Aorta (tissue), 5 donors: Measurements from ENCODE around the gene PEAK1. TPM values are rescaled to one million over a fixed set of nuclear protein-coding genes. Genes with fewer than 3 reads are reported as not detected.
A peak's percentile ranks its signal among the peaks of the same experiment; 100 is the strongest.

Experiments used
- ATAC-seq: fragments of 200-7000 bp; cut with Tn5 transposase; one replicate; pipeline ENCODE4 v1.9.1; 2022; ENCODE audit warnings: moderate library complexity; ENCODE audit not compliant: low FRiP score
- DNase-seq, 2 donors: peaks; one replicate each; pipeline ENCODE4 v3.0.0-alpha.2; 2020
- H3K27ac ChIP-seq, 2 donors: one replicate each; pipeline ENCODE4 v1.5.1; 2013; ENCODE audit warnings: low read length in 2 of 2, mild to moderate bottlenecking in 2 of 2, moderate library complexity in 2 of 2, control low read depth in 1 of 2, inconsistent platforms in 1 of 2, low read depth in 1 of 2
- H3K27me3 ChIP-seq, 2 donors: one replicate each; pipeline ENCODE4 v1.6.1; 2013; ENCODE audit warnings: control low read depth in 1 of 2, low read length in 1 of 2, mild to moderate bottlenecking in 1 of 2, moderate library complexity in 1 of 2; ENCODE audit not compliant: insufficient read depth in 2 of 2, control insufficient read depth in 1 of 2
- H3K36me3 ChIP-seq, 2 donors: one replicate each; pipeline ENCODE4 v1.6.1; 2013; ENCODE audit warnings: control low read depth in 1 of 2, low read length in 1 of 2, mild to moderate bottlenecking in 1 of 2; ENCODE audit not compliant: insufficient read depth in 2 of 2, control insufficient read depth in 1 of 2
- H3K4me1 ChIP-seq, 2 donors: one replicate each; pipeline ENCODE4 v1.6.1; 2013; ENCODE audit warnings: low read length in 2 of 2, control low read depth in 1 of 2, mild to moderate bottlenecking in 1 of 2, moderate library complexity in 1 of 2; ENCODE audit not compliant: insufficient read depth in 2 of 2, control insufficient read depth in 1 of 2
- H3K4me3 ChIP-seq, 2 donors: one replicate each; pipeline ENCODE4 v1.5.1; 2013; ENCODE audit warnings: low read length in 2 of 2, control low read depth in 1 of 2, mild to moderate bottlenecking in 1 of 2
- H3K9me3 ChIP-seq: one replicate; pipeline ENCODE4 v1.6.1; 2013; ENCODE audit warnings: mild to moderate bottlenecking, low read length; ENCODE audit not compliant: control insufficient read depth
- WGBS, 2 donors: extraction: QIAGEN DNeasy Blood & Tissue Kit; methylation state at CpG; one replicate each; pipeline ENCODE4 v1.1.7; 2013; 5-methylcytosine and 5-hydroxymethylcytosine counted together
- intact Hi-C, 2 donors: fragments of 100-400 bp; cut with DNase I; formaldehyde crosslinking; loops; one replicate each; pipeline versions ENCODE4 v1.14.2 to v1.15.0; 2022
- polyA plus RNA-seq, 2 donors: library from polyadenylated mRNA; stranded (reverse); fragments of 200-250 nt; gene quantifications; one replicate each; pipeline ENCODE4 v1.2.3, GENCODE V29; 2013
- total RNA-seq, 2 donors: library from RNA; stranded (reverse); fragmentation: NEBNext Ultra II Directional; extraction: Animal tissue kit (Norgen Biotek cat#: 25700); gene quantifications; one replicate each; pipeline ENCODE4 v1.2.1, GENCODE V29; 2021
- donor health status: healthy with polysubstance abuse.
- donor health status: Bipolar disorder and iron deficiency.
- donor health status: DM: no; HTN: no; CAD: no.
- donor health status: DM: no; HTN: no; CAD: no.
- donor health status: DM: yes; HTN: yes; CAD: no.

PEAK1 gene
- total and polyA plus RNA-seq, 4 donors = 8.0 to 105 (median 53.4) TPM

DNA sequence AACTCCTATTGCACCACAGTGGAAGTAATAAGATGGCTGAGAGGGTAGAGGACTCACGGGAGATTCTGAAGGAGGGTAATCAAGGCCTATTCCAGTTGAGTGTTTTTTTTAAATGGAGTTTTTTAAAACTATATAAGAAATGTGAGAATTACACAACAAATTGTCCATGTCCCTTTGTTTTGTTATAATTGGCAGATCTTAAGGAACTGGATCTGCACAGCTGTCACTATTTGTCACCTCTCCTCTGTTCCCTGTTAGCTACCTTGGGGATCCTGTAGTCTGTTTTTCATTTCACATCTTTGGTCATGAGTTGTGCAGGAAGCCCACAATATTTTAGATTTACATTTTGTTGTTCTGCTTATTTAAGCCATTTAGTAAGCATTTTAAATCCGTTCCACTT, 271.7 kb downstream of the PEAK1 start:
- Histone ChIP-seq H3K4me3 (no peak overlapping the region), H3K27ac (no peak overlapping the region), H3K9me3 (no peaks in the 10 kb centered on the region), H3K4me1 (peaks cover 4 to 7% of the 10 kb centered on the region in 2 donors), H3K36me3 (no peaks in the 10 kb centered on the region), H3K27me3 (no peaks in the 10 kb centered on the region)
- no peak for DNase-seq
- intact Hi-C loops = loop anchor here in 1 of 2 donors (10.0 kb wide), 1 partner anchor 63 kb away; no protein-coding TSS in a partner anchor
- no peak for ATAC-seq
- 91 to 92% methylated on average over 2 of the region's 2 CpGs for WGBS, 2 donors

GRCh38 chr15:77145370-77145769, 274.5 kb downstream of the PEAK1 start:
- Histone ChIP-seq H3K36me3 (no peaks in the 10 kb centered on the region), H3K27ac (peak overlapping the region in 1 of 2 donors; percentile 28), H3K4me1 (peaks cover 4 to 7% of the 10 kb centered on the region in 2 donors), H3K4me3 (no peak overlapping the region), H3K9me3 (no peaks in the 10 kb centered on the region), H3K27me3 (no peaks in the 10 kb centered on the region)
- 92 to 93% methylated on average over 1 of the region's 1 CpG for WGBS, 2 donors
- DNase-seq (no peak), ATAC-seq (no peak)
- intact Hi-C loops = loop anchor here in 1 of 2 donors (10.0 kb wide), 1 partner anchor 61 kb away; no protein-coding TSS in a partner anchor

GRCh38 chr15:77144492-77145070, 275.3 kb downstream of the PEAK1 start:
- peaks cover 4 to 7% of the 10 kb centered on the region in 2 donors for H3K4me1 ChIP-seq
- DNase-seq (no peak), ATAC-seq (no peak)
- H3K36me3 ChIP-seq = no peaks in the 10 kb centered on the region
- WGBS, 2 donors = 40 to 43% methylated on average over 4 of the region's 4 CpGs
- no peaks in the 10 kb centered on the region for H3K27me3 ChIP-seq
- peak overlapping the region in 1 of 2 donors; percentile 90 for H3K27ac ChIP-seq
- no peak overlapping the region for H3K4me3 ChIP-seq
- intact Hi-C loops = loop anchor here in 1 of 2 donors (10.0 kb wide), 1 partner anchor 60 kb away; no protein-coding TSS in a partner anchor
- no peaks in the 10 kb centered on the region for H3K9me3 ChIP-seq

DNA sequence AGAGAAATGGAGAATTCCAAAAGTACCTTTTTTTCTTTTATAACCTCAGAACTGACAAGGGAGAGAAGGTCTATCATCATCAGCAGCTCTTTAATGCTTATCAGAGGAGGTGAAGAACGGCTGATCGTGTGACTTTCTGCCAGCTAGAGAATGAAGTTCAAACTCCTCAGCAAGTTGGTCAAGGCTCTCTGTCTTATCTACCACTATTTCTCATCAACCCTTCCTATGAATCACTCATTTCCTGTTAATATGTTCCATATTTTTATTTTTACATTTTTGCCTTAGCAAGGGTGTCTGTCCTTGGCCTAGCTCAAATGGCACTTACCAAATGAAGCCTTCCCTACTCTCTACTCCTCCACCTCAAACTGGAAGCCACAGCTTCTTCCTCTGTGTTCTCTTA, 275.9 kb downstream of the PEAK1 start:
- no peaks in the 10 kb centered on the region for H3K36me3 ChIP-seq
- peaks cover 4 to 7% of the 10 kb centered on the region in 2 donors for H3K4me1 ChIP-seq
- WGBS, 2 donors = 67 to 72% methylated on average over 2 of the region's 2 CpGs
- DNase-seq = no peak
- peak overlapping the region in 1 of 2 donors; percentile 90 for H3K27ac ChIP-seq
- no peaks in the 10 kb centered on the region for H3K9me3 ChIP-seq
- no peaks in the 10 kb centered on the region for H3K27me3 ChIP-seq
- no peak overlapping the region for H3K4me3 ChIP-seq
- intact Hi-C loops = loop anchor here in 1 of 2 donors (10.0 kb wide), 1 partner anchor 59 kb away; no protein-coding TSS in a partner anchor
- ATAC-seq = no peak

DNA sequence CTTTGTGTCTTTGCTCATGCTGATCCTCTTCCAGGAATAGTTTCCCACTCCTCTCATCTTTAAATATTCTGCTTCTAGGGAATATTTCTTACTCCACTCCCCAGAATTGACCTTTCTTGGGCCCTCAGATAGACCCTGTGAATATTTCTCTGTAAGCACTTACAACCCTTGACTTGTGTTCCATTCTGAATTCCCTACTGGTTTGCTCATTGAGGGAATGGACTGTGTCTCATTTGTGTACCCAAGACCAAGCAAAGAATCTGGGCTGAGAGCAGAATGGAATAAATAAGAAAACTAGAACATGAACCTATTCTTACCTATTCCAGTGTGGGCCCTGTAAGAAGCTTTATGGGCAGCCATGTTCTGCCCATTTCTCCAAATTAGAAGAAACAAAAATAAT, 276.3 kb downstream of the PEAK1 start:
- peak overlapping the region in 1 of 2 donors; percentile 44 for H3K27ac ChIP-seq
- ATAC-seq = no peak

DNA sequence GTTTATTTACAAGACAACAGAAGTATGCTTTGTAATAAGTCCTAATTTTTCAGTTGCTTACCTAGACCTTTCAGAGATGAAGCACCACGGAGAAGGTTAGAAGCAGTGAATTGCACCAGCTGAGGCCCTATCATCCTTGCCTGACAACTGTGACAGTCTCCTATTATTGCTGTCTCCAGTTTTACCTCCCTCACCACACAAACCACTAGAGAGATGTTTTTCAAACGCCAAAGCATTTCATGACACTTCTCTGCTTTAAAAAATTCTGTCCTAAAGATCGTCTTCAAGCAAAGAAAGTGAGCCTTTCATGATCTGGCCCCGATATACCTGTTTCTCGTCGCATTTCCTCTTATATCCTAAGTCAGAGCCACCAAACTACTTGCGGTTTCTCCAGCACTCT, 276.7 kb downstream of the PEAK1 start:
- Histone ChIP-seq H3K4me1 (peaks cover 4 to 7% of the 10 kb centered on the region in 2 donors), H3K9me3 (no peaks in the 10 kb centered on the region), H3K27ac (peak overlapping the region in 1 of 2 donors; percentile 17), H3K36me3 (no peaks in the 10 kb centered on the region), H3K4me3 (no peak overlapping the region), H3K27me3 (no peaks in the 10 kb centered on the region)
- intact Hi-C loops = loop anchor here in 1 of 2 donors (10.0 kb wide), 1 partner anchor 58 kb away; no protein-coding TSS in a partner anchor
- DNase-seq = no peak
- ATAC-seq = no peak
- 95 to 96% methylated on average over 7 of the region's 7 CpGs for WGBS, 2 donors

More for the DNA sequence above, 276.3 kb downstream of the PEAK1 start:
- Histone ChIP-seq H3K36me3 (no peaks in the 10 kb centered on the region), H3K4me1 (peaks cover 4 to 7% of the 10 kb centered on the region in 2 donors), H3K27me3 (no peaks in the 10 kb centered on the region), H3K9me3 (no peaks in the 10 kb centered on the region), H3K4me3 (no peak overlapping the region)
- intact Hi-C loops = loop anchor here in 1 of 2 donors (10.0 kb wide), 1 partner anchor 59 kb away; no protein-coding TSS in a partner anchor
- DNase-seq = no peak

DNA sequence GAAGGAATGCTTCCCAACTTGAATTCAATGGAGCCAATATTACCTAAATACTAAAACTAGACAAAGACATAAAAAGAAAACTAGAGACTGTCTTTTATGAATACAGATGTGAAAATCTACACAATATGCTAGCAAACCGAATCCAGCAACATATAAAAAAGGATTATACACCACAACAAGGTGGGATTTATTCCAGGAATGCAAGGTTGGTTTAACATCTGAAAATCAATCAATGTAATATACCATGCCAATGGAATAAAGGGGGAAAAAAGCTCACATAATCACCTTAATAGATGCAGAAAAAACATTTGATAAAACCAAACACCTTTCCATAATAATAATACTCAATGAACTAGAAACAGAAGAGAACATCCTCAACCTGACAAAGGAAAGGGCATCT, 279.7 kb downstream of the PEAK1 start:
- no peak for ATAC-seq
- intact Hi-C loops = loop anchor here in 1 of 2 donors (10.0 kb wide), 1 partner anchor 55 kb away; no protein-coding TSS in a partner anchor
- no peaks in the 10 kb centered on the region for H3K27me3 ChIP-seq
- no peak for DNase-seq
- H3K4me3 ChIP-seq = no peak overlapping the region
- H3K36me3 ChIP-seq = no peaks in the 10 kb centered on the region
- no peak overlapping the region for H3K27ac ChIP-seq
- no peaks in the 10 kb centered on the region for H3K9me3 ChIP-seq
- WGBS, 2 donors = 95 to 97% methylated on average over 1 of the region's 1 CpG
- peaks cover under 1 to 7% of the 10 kb centered on the region in 2 donors for H3K4me1 ChIP-seq

DNA sequence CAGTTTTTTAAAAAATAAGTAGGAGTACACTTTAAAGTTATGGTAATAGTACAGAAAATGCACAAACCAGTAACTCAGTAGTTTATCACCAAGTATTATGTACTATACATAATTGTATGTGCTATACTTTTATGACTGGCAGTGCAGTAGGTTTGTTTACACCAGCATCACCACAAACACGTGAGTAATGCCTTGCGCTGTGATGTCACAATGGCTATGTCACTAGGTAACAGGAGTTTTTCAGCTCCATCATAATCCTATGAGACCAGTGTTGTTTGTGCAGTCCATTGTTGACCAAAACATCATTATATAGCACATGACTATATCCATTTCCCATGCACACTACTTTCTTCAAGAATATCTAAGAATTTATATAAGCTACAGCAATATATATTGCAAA, 280.6 kb downstream of the PEAK1 start:
- 97% methylated on average over 2 of the region's 2 CpGs for WGBS, 2 donors
- Histone ChIP-seq H3K27ac (no peak overlapping the region), H3K4me3 (no peak overlapping the region), H3K36me3 (no peaks in the 10 kb centered on the region), H3K9me3 (no peaks in the 10 kb centered on the region), H3K27me3 (no peaks in the 10 kb centered on the region), H3K4me1 (peaks cover 0 to 7% of the 10 kb centered on the region in 2 donors)
- ATAC-seq = no peak
- intact Hi-C loops = no loop called here
- DNase-seq = no peak

DNA sequence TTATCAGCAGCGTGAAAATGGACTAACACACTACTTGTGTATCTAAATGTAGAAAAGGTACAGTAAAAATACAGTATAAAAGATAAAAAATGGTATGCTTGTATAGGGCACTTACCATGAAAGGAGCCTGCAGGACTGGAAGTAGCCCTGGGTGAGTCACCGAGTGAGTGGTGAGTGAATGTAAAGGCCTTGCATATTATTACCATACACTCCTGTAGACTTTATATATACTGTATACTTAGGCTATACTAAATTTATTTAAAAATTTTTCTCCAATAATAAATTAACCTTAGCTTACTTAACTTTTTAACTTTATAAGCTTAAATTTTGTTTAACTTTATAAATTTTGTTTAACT, 281.8 kb downstream of the PEAK1 start:
- Histone ChIP-seq H3K4me3 (no peak overlapping the region), H3K4me1 (no peaks in the 10 kb centered on the region), H3K9me3 (no peaks in the 10 kb centered on the region), H3K27me3 (no peaks in the 10 kb centered on the region), H3K27ac (no peak overlapping the region), H3K36me3 (no peaks in the 10 kb centered on the region)
- intact Hi-C loops = no loop called here
- no peak for ATAC-seq
- no peak for DNase-seq
- 95 to 98% methylated on average over 2 of the region's 2 CpGs for WGBS, 2 donors
